Stomach smooth muscle (tissue), 2 donors: ENCODE results near the gene PDGFB.

ENCODE experiments used
- H3K27ac ChIP-seq: one replicate; pipeline ENCODE4 v1.7.0; 2013; ENCODE audit warnings: mild to moderate bottlenecking, low read length, inconsistent platforms
- H3K27me3 ChIP-seq, 2 donors: one replicate each; pipeline ENCODE4 v1.7.0; 2013; ENCODE audit warnings: low read length in 2 of 2; ENCODE audit not compliant: insufficient read depth in 2 of 2, control insufficient read depth in 1 of 2
- H3K36me3 ChIP-seq, 2 donors: one replicate each; pipeline ENCODE4 v1.7.0; 2013; ENCODE audit warnings: low read length in 2 of 2; ENCODE audit not compliant: control insufficient read depth in 2 of 2, insufficient read depth in 2 of 2
- H3K4me1 ChIP-seq: one replicate; pipeline ENCODE4 v1.7.0; 2013; ENCODE audit warnings: low read length; ENCODE audit not compliant: control insufficient read depth, insufficient read depth
- H3K4me3 ChIP-seq, 2 donors: one replicate each; pipeline ENCODE4 v1.7.0; 2013; ENCODE audit warnings: low read length in 2 of 2
- H3K9ac ChIP-seq, 2 donors: one replicate each; pipeline ENCODE4 v1.7.0; 2013; ENCODE audit warnings: low read length in 2 of 2, mild to moderate bottlenecking in 1 of 2
- H3K9me3 ChIP-seq, 2 donors: one replicate each; pipeline ENCODE4 v1.7.0; 2013; ENCODE audit warnings: low read length in 2 of 2; ENCODE audit not compliant: control insufficient read depth in 2 of 2
- donor health status: healthy.
- donor health status: Pancreatic carcinoma.

PDGFB gene

GRCh38 chr22:39244496-39245129 lies at the start of gene PDGFB:
Gene PDGFB (minus strand): TSS chr22:39244982. CDS start chr22:39243963, 1,019 bp downstream.
- Histone ChIP-seq H3K4me3 (peak within 1 kb of the TSS; percentile 65 to 69), H3K9me3 (no peaks in the 10 kb centered on the region), H3K9ac (no peak within 1 kb of the TSS), H3K36me3 (no peaks in the 10 kb centered on the region), H3K27ac (no peak within 1 kb of the TSS), H3K27me3 (peaks cover 34 to 68% of the 10 kb centered on the region in 2 donors), H3K4me1 (peaks cover 24% of the 10 kb centered on the region)

- H3K9ac ChIP-seq: no peak overlapping the region
- H3K36me3 ChIP-seq: no peaks in the 10 kb centered on the region
- peaks cover 24% of the 10 kb centered on the region for H3K4me1 ChIP-seq
- H3K4me3 ChIP-seq: no peak overlapping the region
- peaks cover 0 to 2% of the 10 kb centered on the region in 2 donors for H3K27me3 ChIP-seq
- no peaks in the 10 kb centered on the region for H3K9me3 ChIP-seq
- no peak overlapping the region for H3K27ac ChIP-seq
Observed at GRCh38 chr22:39293766-39294368, 49.1 kb upstream of the PDGFB start.

DNA sequence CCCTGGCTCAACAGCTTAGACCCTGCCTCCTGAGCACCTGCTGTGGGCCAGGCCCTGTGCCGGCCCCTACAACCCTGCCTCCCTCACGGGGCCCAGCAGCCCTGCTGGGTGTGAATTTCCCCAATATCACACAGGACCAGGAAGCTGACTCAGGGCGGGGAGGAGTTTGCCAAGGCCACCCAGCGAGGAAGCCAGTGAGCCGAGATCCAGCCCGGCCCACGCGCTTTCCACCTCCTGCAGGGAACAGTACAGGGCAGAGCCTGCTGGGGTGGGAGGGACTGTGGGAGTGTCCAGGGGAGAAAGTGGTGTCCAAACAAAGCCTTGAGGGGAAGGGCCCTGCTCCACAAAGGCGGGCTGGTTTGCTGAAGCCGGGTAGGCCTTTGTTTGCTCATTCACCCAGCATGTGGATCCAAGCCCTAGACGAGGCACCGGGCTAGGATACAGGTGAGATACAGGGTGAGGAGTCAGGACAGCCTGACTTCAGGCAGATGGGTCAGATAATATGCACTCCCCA lies 47.8 kb upstream of the PDGFB start:
- Histone ChIP-seq H3K27me3 (peaks cover 0 to 2% of the 10 kb centered on the region in 2 donors), H3K36me3 (no peaks in the 10 kb centered on the region), H3K4me3 (no peak overlapping the region), H3K27ac (no peak overlapping the region), H3K9me3 (no peaks in the 10 kb centered on the region), H3K4me1 (peaks cover 23% of the 10 kb centered on the region), H3K9ac (no peak overlapping the region)

DNA sequence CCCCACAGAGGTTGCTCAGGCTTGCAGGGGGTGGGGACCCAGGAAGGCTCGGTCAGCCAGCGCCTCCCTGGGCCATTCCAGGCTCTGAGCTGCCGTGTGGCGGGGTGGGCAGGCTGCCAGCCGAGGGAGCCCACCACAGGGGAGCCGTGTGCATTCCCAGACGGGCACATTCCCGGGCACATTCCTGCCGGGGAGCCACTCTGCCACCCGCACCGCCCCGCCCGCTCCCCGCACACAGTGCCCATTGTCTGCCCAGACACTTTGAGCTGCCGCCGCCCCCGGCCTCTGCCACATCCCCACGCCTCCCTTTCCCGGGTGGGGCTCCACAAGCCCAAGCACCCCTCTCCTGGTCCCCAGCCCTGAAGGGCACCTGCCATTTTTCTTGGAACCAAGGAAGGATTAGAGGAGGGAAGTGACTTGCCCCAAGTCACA lies 47.3 kb upstream of the PDGFB start:
- Histone ChIP-seq H3K9ac (no peak overlapping the region), H3K4me3 (no peak overlapping the region), H3K27ac (no peak overlapping the region), H3K4me1 (peaks cover 20% of the 10 kb centered on the region), H3K27me3 (peaks cover 0 to 2% of the 10 kb centered on the region in 2 donors), H3K9me3 (no peaks in the 10 kb centered on the region), H3K36me3 (no peaks in the 10 kb centered on the region)

DNA sequence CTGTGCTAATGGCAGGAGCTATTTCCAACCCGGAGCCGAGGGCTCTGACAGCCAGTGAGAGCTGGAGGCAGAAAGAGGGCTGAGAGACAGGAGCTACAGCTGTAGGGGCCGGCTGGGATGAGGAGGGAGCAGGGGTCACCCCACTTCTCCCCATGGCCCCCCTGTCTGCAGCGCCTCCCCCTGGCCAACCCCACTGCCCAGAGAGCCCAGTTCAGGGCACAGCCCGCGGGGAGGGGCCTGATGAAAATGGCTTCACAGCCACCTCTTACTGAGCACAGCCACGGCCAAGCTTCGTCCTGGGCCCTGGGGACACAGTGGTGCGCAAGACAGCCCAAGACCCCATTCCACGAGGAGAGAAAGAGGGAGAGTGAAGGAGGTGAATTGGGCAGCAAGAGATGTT lies 46.7 kb upstream of the PDGFB start:
- Histone ChIP-seq H3K4me3 (no peak overlapping the region), H3K36me3 (no peaks in the 10 kb centered on the region), H3K27ac (no peak overlapping the region), H3K4me1 (peaks cover 19% of the 10 kb centered on the region), H3K9ac (no peak overlapping the region), H3K27me3 (peaks cover 0 to 2% of the 10 kb centered on the region in 2 donors), H3K9me3 (no peaks in the 10 kb centered on the region)

GRCh38 chr22:39290724-39291161 lies 46.0 kb upstream of the PDGFB start:
- Histone ChIP-seq H3K4me3 (no peak overlapping the region), H3K4me1 (peaks cover 19% of the 10 kb centered on the region), H3K36me3 (no peaks in the 10 kb centered on the region), H3K27ac (no peak overlapping the region), H3K27me3 (peaks cover 0 to 2% of the 10 kb centered on the region in 2 donors), H3K9me3 (no peaks in the 10 kb centered on the region), H3K9ac (no peak overlapping the region)

DNA sequence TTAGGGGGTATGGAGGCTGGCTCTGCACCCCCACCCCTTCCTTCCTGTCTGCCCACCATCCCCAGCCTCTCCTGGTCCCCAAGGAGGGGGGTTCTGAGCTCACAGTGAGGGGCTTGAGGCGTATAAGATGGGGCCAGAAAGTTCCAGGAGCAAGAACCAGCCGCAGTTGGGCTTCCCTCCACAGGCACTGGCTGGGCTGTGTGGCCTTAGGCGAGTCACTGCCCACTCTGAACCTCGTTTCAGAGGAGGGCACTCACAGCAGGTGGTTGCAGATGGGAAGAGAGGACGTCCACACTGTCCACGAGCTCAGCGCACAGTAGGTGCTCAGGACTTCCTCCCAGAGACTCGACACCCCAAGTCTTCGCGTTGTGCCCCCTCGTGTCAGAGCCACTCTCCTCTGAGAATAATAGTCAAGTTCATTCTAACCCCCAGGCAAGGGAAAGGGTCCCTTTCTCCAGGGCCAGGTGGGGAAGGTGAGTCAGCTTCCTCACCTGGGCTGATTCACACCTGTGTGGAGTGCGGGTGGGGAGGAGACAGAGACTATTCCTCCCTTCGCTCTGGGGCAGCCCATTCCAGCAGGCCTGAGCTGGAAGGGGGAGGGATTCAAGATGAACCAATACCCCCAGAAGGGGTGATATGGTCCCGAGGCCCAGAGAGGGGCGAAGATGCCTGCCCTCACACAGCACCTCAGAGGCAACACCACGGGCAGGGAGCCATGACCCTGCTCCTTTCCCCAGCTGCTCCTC lies 45.4 kb upstream of the PDGFB start:
- Histone ChIP-seq H3K27me3 (peaks cover 0 to 2% of the 10 kb centered on the region in 2 donors), H3K36me3 (no peaks in the 10 kb centered on the region), H3K4me3 (no peak overlapping the region), H3K4me1 (peaks cover 19% of the 10 kb centered on the region), H3K27ac (no peak overlapping the region), H3K9ac (no peak overlapping the region), H3K9me3 (peaks cover 0 to 2% of the 10 kb centered on the region in 2 donors)

GRCh38 chr22:39289533-39289932 lies 44.8 kb upstream of the PDGFB start:
- Histone ChIP-seq H3K4me1 (peaks cover 19% of the 10 kb centered on the region), H3K36me3 (no peaks in the 10 kb centered on the region), H3K27me3 (peaks cover 0 to 2% of the 10 kb centered on the region in 2 donors), H3K27ac (no peak overlapping the region), H3K9ac (no peak overlapping the region), H3K4me3 (no peak overlapping the region), H3K9me3 (peaks cover 0 to 8% of the 10 kb centered on the region in 2 donors)

DNA sequence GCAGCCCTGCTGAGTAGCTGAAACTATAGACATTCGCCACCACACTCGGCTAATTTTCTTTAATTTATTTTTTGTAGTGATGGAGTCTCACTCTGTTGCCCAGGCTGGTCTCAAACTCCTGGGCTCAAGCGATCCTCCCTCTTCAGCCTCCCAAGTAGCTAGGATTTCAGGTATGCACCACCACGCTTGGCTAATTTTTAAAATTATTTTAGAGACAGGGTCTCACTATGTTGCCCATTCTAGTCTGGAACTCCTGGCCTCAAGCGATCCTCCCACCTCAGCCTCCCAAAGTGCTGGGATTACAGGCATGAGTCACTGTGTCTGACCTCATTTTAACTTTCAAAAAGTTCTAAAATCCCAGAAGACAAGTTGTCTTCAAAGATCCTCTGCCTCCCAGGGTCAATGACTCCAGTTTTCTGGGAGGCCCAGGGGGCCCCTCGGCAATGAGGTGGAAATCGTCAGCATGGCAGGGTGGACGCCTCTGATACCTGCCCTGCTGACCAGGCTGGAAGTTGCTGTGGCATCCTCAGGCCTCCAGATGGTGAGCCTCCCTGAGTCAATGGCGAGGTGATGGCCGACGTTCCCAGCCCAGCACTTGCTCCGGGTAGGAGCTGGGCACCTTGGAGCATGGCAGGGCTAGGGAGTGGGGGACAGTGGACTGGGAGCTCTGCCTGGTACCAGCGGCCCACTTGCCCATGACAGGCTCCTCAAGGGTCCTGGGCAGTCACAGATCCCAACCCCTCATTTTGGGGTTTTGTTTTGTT lies 43.5 kb upstream of the PDGFB start:
- peaks cover 0 to 8% of the 10 kb centered on the region in 2 donors for H3K9me3 ChIP-seq
- H3K27ac ChIP-seq: no peak overlapping the region
- H3K4me1 ChIP-seq: peaks cover 23% of the 10 kb centered on the region
- peaks cover 0 to 2% of the 10 kb centered on the region in 2 donors for H3K27me3 ChIP-seq
- no peaks in the 10 kb centered on the region for H3K36me3 ChIP-seq
- no peak overlapping the region for H3K4me3 ChIP-seq
- H3K9ac ChIP-seq: no peak overlapping the region

DNA sequence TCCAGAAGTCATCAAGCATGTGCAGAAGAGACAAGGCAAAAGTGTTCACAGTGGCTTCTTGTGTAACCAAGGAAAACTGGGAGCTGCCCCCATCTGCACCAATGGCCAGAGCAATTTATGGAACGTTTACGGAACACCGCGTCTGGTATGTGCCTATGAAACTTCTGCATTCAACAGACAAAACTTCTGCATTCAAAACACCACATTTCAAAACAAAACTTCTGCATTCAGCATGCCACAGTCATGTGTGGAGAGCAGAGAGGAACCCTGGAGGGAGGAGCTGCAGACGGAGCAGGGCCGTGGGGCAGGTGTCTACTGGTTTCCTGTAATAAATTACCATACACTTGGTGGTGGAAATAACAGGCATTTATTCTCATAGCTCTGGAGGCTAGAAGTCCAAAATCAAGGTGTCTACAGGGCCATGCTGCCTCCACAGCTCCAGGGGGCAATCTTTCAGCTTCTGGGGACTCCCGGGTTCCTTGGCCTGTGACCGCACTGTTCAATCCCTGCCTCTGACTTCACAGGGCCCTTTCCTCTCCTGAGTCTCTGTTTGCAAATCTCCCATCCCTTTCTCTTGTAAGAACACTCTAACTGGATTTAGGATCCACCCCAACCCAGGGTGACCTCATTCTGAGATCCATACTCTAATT lies 42.4 kb upstream of the PDGFB start:
- Histone ChIP-seq H3K9ac (no peak overlapping the region), H3K9me3 (peaks cover 0 to 8% of the 10 kb centered on the region in 2 donors), H3K27ac (no peak overlapping the region), H3K36me3 (no peaks in the 10 kb centered on the region), H3K27me3 (peaks cover 0 to 2% of the 10 kb centered on the region in 2 donors), H3K4me3 (no peak overlapping the region), H3K4me1 (peaks cover 20% of the 10 kb centered on the region)
